ENCODE measurements around the gene ZBTB49.

Gene ZBTB49

GRCh38 chr4:4299006-4299405 is 9.0 kb downstream of the ZBTB49 start:
- no peak overlapping the region for H3K4me3 ChIP-seq
- H3K9me3 ChIP-seq: no peaks in the 10 kb centered on the region
- no peaks in the 10 kb centered on the region for H3K27me3 ChIP-seq
- DNase-seq: no peak
- intact Hi-C loops (cut with DNase I; ENCODE audit: low total_unique reads): no loop called here
- peaks cover 14 to 22% (median 15%) of the 10 kb centered on the region in 3 donors for H3K36me3 ChIP-seq
- H3K27ac ChIP-seq: no peak overlapping the region
- TF ChIP-seq, protein P1, sequence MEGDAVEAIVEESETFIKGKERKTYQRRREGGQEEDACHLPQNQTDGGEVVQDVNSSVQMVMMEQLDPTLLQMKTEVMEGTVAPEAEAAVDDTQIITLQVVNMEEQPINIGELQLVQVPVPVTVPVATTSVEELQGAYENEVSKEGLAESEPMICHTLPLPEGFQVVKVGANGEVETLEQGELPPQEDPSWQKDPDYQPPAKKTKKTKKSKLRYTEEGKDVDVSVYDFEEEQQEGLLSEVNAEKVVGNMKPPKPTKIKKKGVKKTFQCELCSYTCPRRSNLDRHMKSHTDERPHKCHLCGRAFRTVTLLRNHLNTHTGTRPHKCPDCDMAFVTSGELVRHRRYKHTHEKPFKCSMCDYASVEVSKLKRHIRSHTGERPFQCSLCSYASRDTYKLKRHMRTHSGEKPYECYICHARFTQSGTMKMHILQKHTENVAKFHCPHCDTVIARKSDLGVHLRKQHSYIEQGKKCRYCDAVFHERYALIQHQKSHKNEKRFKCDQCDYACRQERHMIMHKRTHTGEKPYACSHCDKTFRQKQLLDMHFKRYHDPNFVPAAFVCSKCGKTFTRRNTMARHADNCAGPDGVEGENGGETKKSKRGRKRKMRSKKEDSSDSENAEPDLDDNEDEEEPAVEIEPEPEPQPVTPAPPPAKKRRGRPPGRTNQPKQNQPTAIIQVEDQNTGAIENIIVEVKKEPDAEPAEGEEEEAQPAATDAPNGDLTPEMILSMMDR (IDR thresholded peaks at IDR 0.05): no peak
- no peaks in the 10 kb centered on the region for H3K4me1 ChIP-seq

DNA sequence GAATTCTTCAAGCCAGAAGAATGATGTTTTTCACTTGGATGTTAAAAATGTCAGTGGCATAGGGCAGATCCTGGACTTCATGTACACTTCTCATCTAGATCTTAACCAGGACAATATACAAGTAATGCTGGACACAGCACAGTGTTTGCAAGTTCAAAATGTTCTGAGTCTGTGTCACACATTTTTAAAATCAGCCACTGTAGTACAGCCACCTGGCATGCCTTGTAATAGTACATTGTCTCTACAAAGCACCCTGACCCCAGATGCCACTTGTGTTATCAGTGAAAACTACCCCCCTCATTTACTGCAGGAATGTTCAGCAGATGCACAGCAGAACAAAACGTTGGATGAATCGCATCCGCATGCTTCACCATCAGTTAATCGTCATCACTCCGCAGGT is 11.9 kb downstream of the ZBTB49 start:
- Histone ChIP-seq H3K27ac (no peak overlapping the region), H3K27me3 (no peaks in the 10 kb centered on the region), H3K4me1 (no peaks in the 10 kb centered on the region), H3K36me3 (peaks cover 15 to 35% (median 24%) of the 10 kb centered on the region in 3 donors), H3K4me3 (no peak overlapping the region), H3K9me3 (no peaks in the 10 kb centered on the region)
- TF ChIP-seq, protein P1 (IDR thresholded peaks at IDR 0.05): no peak
- DNase-seq: no peak
- intact Hi-C loops (cut with DNase I; ENCODE audit: low total_unique reads): no loop called here

- TF ChIP-seq, protein P1 (IDR thresholded peaks at IDR 0.05): no peak
- no peaks in the 10 kb centered on the region for H3K27me3 ChIP-seq
- intact Hi-C loops (cut with DNase I; ENCODE audit: low total_unique reads): no loop called here
- DNase-seq: no peak
- no peak overlapping the region for H3K27ac ChIP-seq
- H3K4me3 ChIP-seq: no peak overlapping the region
- H3K4me1 ChIP-seq: no peaks in the 10 kb centered on the region
- peaks cover 15 to 39% (median 28%) of the 10 kb centered on the region in 3 donors for H3K36me3 ChIP-seq
- H3K9me3 ChIP-seq: no peaks in the 10 kb centered on the region
These were observed 12.4 kb downstream of the ZBTB49 start for GRCh38 chr4:4302416-4302815.

- Histone ChIP-seq H3K36me3 (peaks cover 14 to 44% (median 29%) of the 10 kb centered on the region in 3 donors), H3K9me3 (no peaks in the 10 kb centered on the region), H3K4me3 (no peak overlapping the region), H3K27me3 (no peaks in the 10 kb centered on the region), H3K4me1 (no peaks in the 10 kb centered on the region), H3K27ac (no peak overlapping the region)
- intact Hi-C loops (cut with DNase I; ENCODE audit: low total_unique reads): no loop called here
- no peak for DNase-seq
- TF ChIP-seq, protein P1 (IDR thresholded peaks at IDR 0.05): no peak
These were observed 16.9 kb downstream of the ZBTB49 start for GRCh38 chr4:4306920-4307319.

DNA sequence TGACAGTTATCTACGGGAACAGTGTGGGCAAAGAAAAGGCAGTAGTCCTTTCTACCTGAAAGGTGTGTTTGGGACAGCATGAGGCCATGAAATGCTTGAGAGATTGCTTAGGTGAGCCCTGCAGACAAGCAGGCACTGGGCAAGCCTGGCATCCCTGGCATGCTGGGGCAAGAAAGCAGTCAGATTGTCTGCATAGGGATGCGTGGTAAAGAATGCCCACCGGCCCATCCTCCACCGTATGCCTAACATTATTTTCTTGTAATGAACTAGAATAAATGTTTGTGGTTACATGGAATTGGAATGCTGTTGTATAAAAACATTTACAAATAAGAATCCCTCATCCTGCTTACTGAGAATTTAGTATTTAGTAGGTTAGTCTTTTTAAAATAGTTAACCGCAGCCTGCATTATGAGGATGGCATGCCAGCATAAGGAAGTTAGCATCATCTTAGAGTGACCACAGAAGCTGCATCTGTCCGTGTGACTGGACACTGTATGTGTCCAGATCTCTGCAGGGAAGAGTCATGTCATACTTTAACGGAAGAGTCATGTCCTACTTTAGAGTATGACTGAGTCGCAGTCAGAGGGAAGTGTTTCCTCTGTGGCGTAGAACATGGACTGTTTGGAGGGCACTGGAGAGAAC is 18.9 kb downstream of the ZBTB49 start:
- H3K27ac ChIP-seq: no peak overlapping the region
- no peaks in the 10 kb centered on the region for H3K9me3 ChIP-seq
- DNase-seq: no peak
- H3K4me1 ChIP-seq: no peaks in the 10 kb centered on the region
- TF ChIP-seq, protein P1 (IDR thresholded peaks at IDR 0.05): no peak
- H3K4me3 ChIP-seq: no peak overlapping the region
- intact Hi-C loops (cut with DNase I; ENCODE audit: low total_unique reads): no loop called here
- peaks cover 7 to 50% (median 34%) of the 10 kb centered on the region in 3 donors for H3K36me3 ChIP-seq
- H3K27me3 ChIP-seq: no peaks in the 10 kb centered on the region

Data from tibial artery (tissue), 4 donors.